Measurements from ENCODE around the gene KCNG2.

GRCh38 chr18:79916128-79916494 lies 118.4 kb downstream of the KCNG2 start:
- TF ChIP-seq EZH2 (IDR thresholded peaks at IDR 0.05; ENCODE audit: borderline replicate concordance) (no peak), CTCF (IDR thresholded peaks at IDR 0.05; ENCODE audit: poor library complexity) (no peak), EZH2phosphoT487 (IDR thresholded peaks at IDR 0.05; ENCODE audit: low read depth, severe bottlenecking, unreplicated experiment) (no peak)
